Measurements from ENCODE around the gene VPREB3.

DNA sequence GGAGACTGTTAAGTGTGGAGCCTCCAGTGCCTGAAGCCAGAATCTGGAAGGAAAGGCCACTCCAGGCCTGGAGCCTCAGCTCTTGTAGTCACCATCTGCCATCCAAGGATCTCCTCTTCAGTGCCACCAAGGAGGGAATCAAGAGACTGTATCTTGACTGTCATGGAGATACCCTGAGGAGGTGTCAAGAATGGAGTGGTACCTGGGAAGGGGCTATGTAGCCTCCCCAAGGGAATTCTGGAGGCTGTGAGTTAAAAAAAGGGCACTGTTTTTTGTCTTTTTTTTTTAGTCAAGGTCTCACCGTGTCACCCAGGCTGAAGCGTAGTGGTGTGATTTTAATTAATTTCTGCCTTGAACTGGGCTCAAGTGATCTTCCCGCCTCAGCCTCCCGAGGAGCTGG, 5.3 kb upstream of the VPREB3 start:
- TF ChIP-seq CTCF (IDR thresholded peaks at IDR 0.05; ENCODE audit: low read depth, low read length, missing input control), result no peak
- no peak for TF ChIP-seq TAF1 (conservative IDR thresholded peaks at IDR 0.05)
- TF ChIP-seq YY1 (IDR thresholded peaks at IDR 0.05), result no peak
- TF ChIP-seq, protein P1, sequence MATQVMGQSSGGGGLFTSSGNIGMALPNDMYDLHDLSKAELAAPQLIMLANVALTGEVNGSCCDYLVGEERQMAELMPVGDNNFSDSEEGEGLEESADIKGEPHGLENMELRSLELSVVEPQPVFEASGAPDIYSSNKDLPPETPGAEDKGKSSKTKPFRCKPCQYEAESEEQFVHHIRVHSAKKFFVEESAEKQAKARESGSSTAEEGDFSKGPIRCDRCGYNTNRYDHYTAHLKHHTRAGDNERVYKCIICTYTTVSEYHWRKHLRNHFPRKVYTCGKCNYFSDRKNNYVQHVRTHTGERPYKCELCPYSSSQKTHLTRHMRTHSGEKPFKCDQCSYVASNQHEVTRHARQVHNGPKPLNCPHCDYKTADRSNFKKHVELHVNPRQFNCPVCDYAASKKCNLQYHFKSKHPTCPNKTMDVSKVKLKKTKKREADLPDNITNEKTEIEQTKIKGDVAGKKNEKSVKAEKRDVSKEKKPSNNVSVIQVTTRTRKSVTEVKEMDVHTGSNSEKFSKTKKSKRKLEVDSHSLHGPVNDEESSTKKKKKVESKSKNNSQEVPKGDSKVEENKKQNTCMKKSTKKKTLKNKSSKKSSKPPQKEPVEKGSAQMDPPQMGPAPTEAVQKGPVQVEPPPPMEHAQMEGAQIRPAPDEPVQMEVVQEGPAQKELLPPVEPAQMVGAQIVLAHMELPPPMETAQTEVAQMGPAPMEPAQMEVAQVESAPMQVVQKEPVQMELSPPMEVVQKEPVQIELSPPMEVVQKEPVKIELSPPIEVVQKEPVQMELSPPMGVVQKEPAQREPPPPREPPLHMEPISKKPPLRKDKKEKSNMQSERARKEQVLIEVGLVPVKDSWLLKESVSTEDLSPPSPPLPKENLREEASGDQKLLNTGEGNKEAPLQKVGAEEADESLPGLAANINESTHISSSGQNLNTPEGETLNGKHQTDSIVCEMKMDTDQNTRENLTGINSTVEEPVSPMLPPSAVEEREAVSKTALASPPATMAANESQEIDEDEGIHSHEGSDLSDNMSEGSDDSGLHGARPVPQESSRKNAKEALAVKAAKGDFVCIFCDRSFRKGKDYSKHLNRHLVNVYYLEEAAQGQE (IDR thresholded peaks at IDR 0.05), result no peak
- no peak for TF ChIP-seq RAD21 (IDR thresholded peaks at IDR 0.05)
